ELR (cell line): ENCODE results near the gene GPR42.
"Not testable (repeated sequence)": the region's sequence is repeated elsewhere in the genome, so short reads cannot be mapped to it uniquely, and the experiment has no call there.

Experiments
- DNase-seq: peaks from one replicate; pipeline ENCODE4 v3.0.0-alpha.2; 2015; ENCODE audit warnings: low read depth

Gene GPR42

GRCh38 chr19:35363711-35364425, 7.0 kb upstream of the GPR42 start:
- DNase-seq: no peak

- DNase-seq: no peak
These were observed 5.6 kb upstream of the GPR42 start for GRCh38 chr19:35365303-35365702.

- DNase-seq: no peak
These were observed 2.5 kb upstream of the GPR42 start for GRCh38 chr19:35368378-35368777.

GRCh38 chr19:35369522-35369921, 1.3 kb upstream of the GPR42 start:
- no peak for DNase-seq

GRCh38 chr19:35373492-35373891, 2.6 kb downstream of the GPR42 start:
- no peak for DNase-seq

- DNase-seq: not testable (repeated sequence)
These were observed 3.2 kb downstream of the GPR42 start for GRCh38 chr19:35374031-35374430.

- DNase-seq: no peak
These were observed 4.8 kb downstream of the GPR42 start for GRCh38 chr19:35375505-35376307.

- no peak for DNase-seq
These were observed 6.8 kb downstream of the GPR42 start for GRCh38 chr19:35377656-35378055.

GRCh38 chr19:35378356-35378755, 7.5 kb downstream of the GPR42 start:
- DNase-seq: no peak

GRCh38 chr19:35379545-35379944, 8.7 kb downstream of the GPR42 start:
- not testable (repeated sequence) for DNase-seq

- no peak for DNase-seq
These were observed 9.1 kb downstream of the GPR42 start for GRCh38 chr19:35379992-35380391.

- no peak for DNase-seq
These were observed 9.7 kb downstream of the GPR42 start for GRCh38 chr19:35380450-35381124.

GRCh38 chr19:35381318-35381717, 10.4 kb downstream of the GPR42 start:
- DNase-seq: no peak

GRCh38 chr19:35381926-35382325, 11.1 kb downstream of the GPR42 start:
- DNase-seq: no peak

GRCh38 chr19:35383536-35383935, 12.7 kb downstream of the GPR42 start:
- DNase-seq: no peak

GRCh38 chr19:35388277-35389054, 17.6 kb downstream of the GPR42 start:
- no peak for DNase-seq

- no peak for DNase-seq
These were observed 18.5 kb downstream of the GPR42 start for GRCh38 chr19:35389192-35389861.

GRCh38 chr19:35392742-35393715, 22.2 kb downstream of the GPR42 start:
- DNase-seq: no peak

- DNase-seq: no peak
These were observed 24.7 kb downstream of the GPR42 start for GRCh38 chr19:35395382-35396199.
